ENCODE measurements around the gene PLXNB2. TPM values are rescaled to one million over a fixed set of nuclear protein-coding genes. Genes with fewer than 3 reads are reported as not detected.

The PLXNB2 gene
- total and polyA plus RNA-seq, 2 donors from 2014 or later, result 128 to 383 TPM

- H3K27me3 ChIP-seq (ENCODE audit: control insufficient read depth, insufficient read depth, low read length), result no peaks in the 10 kb centered on the region
- TF ChIP-seq CTCF (IDR thresholded peaks at IDR 0.05; ENCODE audit: borderline replicate concordance, extremely low read depth, insufficient read depth), result no peak
- H3K9me3 ChIP-seq (ENCODE audit: control insufficient read depth in 2 of 3, insufficient read depth in 1 of 3, low read length in 3 of 3), result no peaks in the 10 kb centered on the region
- intact Hi-C loops (cut with DNase I), result no loop called here
- DNase-seq (no peak), FAIRE-seq (no peak)
- H3K9ac ChIP-seq (ENCODE audit: low read length in 3 of 3), result no peak overlapping the region
- no peak overlapping the region for H3K4me3 ChIP-seq (ENCODE audit: low read length in 3 of 3)
- no peak overlapping the region for H3K27ac ChIP-seq (ENCODE audit: low read depth in 2 of 2, low read length in 2 of 2)
- H3K4me1 ChIP-seq (ENCODE audit: control insufficient read depth in 2 of 3, insufficient read depth in 2 of 3, low read depth in 1 of 3, low read length in 3 of 3), result no peaks in the 10 kb centered on the region
- peaks cover 0 to 29% (median 22%) of the 10 kb centered on the region in 3 donors for H3K36me3 ChIP-seq (ENCODE audit: control insufficient read depth in 2 of 3, insufficient read depth in 3 of 3, low read length in 3 of 3)
Measured at GRCh38 chr22:50226875-50227165, 80.6 kb downstream of the PLXNB2 start.

- DNase-seq (no peak), FAIRE-seq (no peak)
- Histone ChIP-seq H3K4me1 (ENCODE audit: control insufficient read depth in 2 of 3, insufficient read depth in 2 of 3, low read depth in 1 of 3, low read length in 3 of 3) (no peaks in the 10 kb centered on the region), H3K36me3 (ENCODE audit: control insufficient read depth in 2 of 3, insufficient read depth in 3 of 3, low read length in 3 of 3) (peaks cover 0 to 30% (median 22%) of the 10 kb centered on the region in 3 donors), H3K4me3 (ENCODE audit: low read length in 3 of 3) (no peak overlapping the region), H3K27ac (ENCODE audit: low read depth in 2 of 2, low read length in 2 of 2) (no peak overlapping the region), H3K9me3 (ENCODE audit: control insufficient read depth in 2 of 3, insufficient read depth in 1 of 3, low read length in 3 of 3) (no peaks in the 10 kb centered on the region), H3K9ac (ENCODE audit: low read length in 3 of 3) (no peak overlapping the region), H3K27me3 (ENCODE audit: control insufficient read depth, insufficient read depth, low read length) (no peaks in the 10 kb centered on the region)
- TF ChIP-seq CTCF (IDR thresholded peaks at IDR 0.05; ENCODE audit: borderline replicate concordance, extremely low read depth, insufficient read depth), result no peak
- intact Hi-C loops (cut with DNase I), result no loop called here
Measured at GRCh38 chr22:50226063-50226874, 81.2 kb downstream of the PLXNB2 start.

- no peaks in the 10 kb centered on the region for H3K9me3 ChIP-seq (ENCODE audit: control insufficient read depth in 2 of 3, insufficient read depth in 1 of 3, low read length in 3 of 3)
- no peak for FAIRE-seq
- no peak overlapping the region for H3K27ac ChIP-seq (ENCODE audit: low read depth in 2 of 2, low read length in 2 of 2)
- no peak for TF ChIP-seq CTCF (IDR thresholded peaks at IDR 0.05; ENCODE audit: borderline replicate concordance, extremely low read depth, insufficient read depth)
- no peak overlapping the region for H3K9ac ChIP-seq (ENCODE audit: low read length in 3 of 3)
- no peaks in the 10 kb centered on the region for H3K4me1 ChIP-seq (ENCODE audit: control insufficient read depth in 2 of 3, insufficient read depth in 2 of 3, low read depth in 1 of 3, low read length in 3 of 3)
- no peak overlapping the region for H3K4me3 ChIP-seq (ENCODE audit: low read length in 3 of 3)
- intact Hi-C loops (cut with DNase I), result no loop called here
- peaks cover 2 to 36% (median 28%) of the 10 kb centered on the region in 3 donors for H3K36me3 ChIP-seq (ENCODE audit: control insufficient read depth in 2 of 3, insufficient read depth in 3 of 3, low read length in 3 of 3)
- no peaks in the 10 kb centered on the region for H3K27me3 ChIP-seq (ENCODE audit: control insufficient read depth, insufficient read depth, low read length)
- no peak for DNase-seq
Measured at GRCh38 chr22:50225200-50225969, 82.1 kb downstream of the PLXNB2 start.

Other genes starting within 250 kb of the PLXNB2 start
- not detected for gene TTLL8, start 249.3 kb downstream of the PLXNB2 start, total RNA-seq
- not detected for gene TTLL8, start 249.3 kb downstream of the PLXNB2 start, polyA plus RNA-seq (ENCODE audit: insufficient read depth, low read depth, low replicate concordance)
- gene MLC1, start 222.2 kb downstream of the PLXNB2 start, total RNA-seq, result 0.28 TPM
- not detected for gene MLC1, start 222.2 kb downstream of the PLXNB2 start, polyA plus RNA-seq (ENCODE audit: insufficient read depth, low read depth, low replicate concordance)
- gene MOV10L1, start 217.6 kb downstream of the PLXNB2 start, total RNA-seq, result 0.38 TPM
- 0.62 TPM for gene MOV10L1, start 217.6 kb downstream of the PLXNB2 start, polyA plus RNA-seq (ENCODE audit: insufficient read depth, low read depth, low replicate concordance)
- gene PANX2, start 136.9 kb downstream of the PLXNB2 start, total RNA-seq, result 1.0 TPM
- 4.3 TPM for gene PANX2, start 136.9 kb downstream of the PLXNB2 start, polyA plus RNA-seq (ENCODE audit: insufficient read depth, low read depth, low replicate concordance)
- 56.3 TPM for gene TRABD, start 121.7 kb downstream of the PLXNB2 start, total RNA-seq
- gene TRABD, start 121.7 kb downstream of the PLXNB2 start, polyA plus RNA-seq (ENCODE audit: insufficient read depth, low read depth, low replicate concordance), result 34.2 TPM
- gene SELENOO, start 106.6 kb downstream of the PLXNB2 start, total RNA-seq, result 19.7 TPM
- 42.8 TPM for gene SELENOO, start 106.6 kb downstream of the PLXNB2 start, polyA plus RNA-seq (ENCODE audit: insufficient read depth, low read depth, low replicate concordance)
- gene TUBGCP6, start 62.6 kb downstream of the PLXNB2 start, total RNA-seq, result 52.0 TPM
- gene TUBGCP6, start 62.6 kb downstream of the PLXNB2 start, polyA plus RNA-seq (ENCODE audit: insufficient read depth, low read depth, low replicate concordance), result 19.2 TPM
- gene HDAC10, start 56.4 kb downstream of the PLXNB2 start, total RNA-seq, result 43.8 TPM
- gene HDAC10, start 56.4 kb downstream of the PLXNB2 start, polyA plus RNA-seq (ENCODE audit: insufficient read depth, low read depth, low replicate concordance), result 20.4 TPM
- 15.9 TPM for gene MAPK12, start 46.0 kb downstream of the PLXNB2 start, total RNA-seq
- 13.4 TPM for gene MAPK12, start 46.0 kb downstream of the PLXNB2 start, polyA plus RNA-seq (ENCODE audit: insufficient read depth, low read depth, low replicate concordance)
- gene MAPK11, start 37.3 kb downstream of the PLXNB2 start, total RNA-seq, result 18.3 TPM
- gene MAPK11, start 37.3 kb downstream of the PLXNB2 start, polyA plus RNA-seq (ENCODE audit: insufficient read depth, low read depth, low replicate concordance), result 11.4 TPM
- gene DENND6B, start 19.4 kb upstream of the PLXNB2 start, total RNA-seq, result 16.7 TPM
- 14.5 TPM for gene DENND6B, start 19.4 kb upstream of the PLXNB2 start, polyA plus RNA-seq (ENCODE audit: insufficient read depth, low read depth, low replicate concordance)
- 53.8 TPM for gene PPP6R2, start 35.7 kb upstream of the PLXNB2 start, total RNA-seq
- 39.4 TPM for gene PPP6R2, start 35.7 kb upstream of the PLXNB2 start, polyA plus RNA-seq (ENCODE audit: insufficient read depth, low read depth, low replicate concordance)
- 73.9 TPM for gene SBF1, start 167.4 kb upstream of the PLXNB2 start, total RNA-seq
- gene SBF1, start 167.4 kb upstream of the PLXNB2 start, polyA plus RNA-seq (ENCODE audit: insufficient read depth, low read depth, low replicate concordance), result 18.1 TPM
- gene ADM2, start 173.9 kb upstream of the PLXNB2 start, total RNA-seq, result 8.0 TPM
- gene ADM2, start 173.9 kb upstream of the PLXNB2 start, polyA plus RNA-seq (ENCODE audit: insufficient read depth, low read depth, low replicate concordance), result 10.6 TPM
- 3.5 TPM for gene MIOX, start 179.2 kb upstream of the PLXNB2 start, total RNA-seq
- gene MIOX, start 179.2 kb upstream of the PLXNB2 start, polyA plus RNA-seq (ENCODE audit: insufficient read depth, low read depth, low replicate concordance), result 455 TPM
- gene LMF2, start 200.1 kb upstream of the PLXNB2 start, total RNA-seq, result 77.9 TPM
- 41.7 TPM for gene LMF2, start 200.1 kb upstream of the PLXNB2 start, polyA plus RNA-seq (ENCODE audit: insufficient read depth, low read depth, low replicate concordance)
- 41.5 TPM for gene NCAPH2, start 200.6 kb upstream of the PLXNB2 start, total RNA-seq
- gene NCAPH2, start 200.6 kb upstream of the PLXNB2 start, polyA plus RNA-seq (ENCODE audit: insufficient read depth, low read depth, low replicate concordance), result 31.4 TPM
- gene SCO2, start 218.0 kb upstream of the PLXNB2 start, total RNA-seq, result 4.1 TPM
- 1.1 TPM for gene SCO2, start 218.0 kb upstream of the PLXNB2 start, polyA plus RNA-seq (ENCODE audit: insufficient read depth, low read depth, low replicate concordance)
- gene TYMP, start 222.4 kb upstream of the PLXNB2 start, total RNA-seq, result 163 TPM
- 22.2 TPM for gene TYMP, start 222.4 kb upstream of the PLXNB2 start, polyA plus RNA-seq (ENCODE audit: insufficient read depth, low read depth, low replicate concordance)
- gene KLHDC7B, start 238.3 kb upstream of the PLXNB2 start, total RNA-seq, result 16.1 TPM
- gene KLHDC7B, start 238.3 kb upstream of the PLXNB2 start, polyA plus RNA-seq (ENCODE audit: insufficient read depth, low read depth, low replicate concordance), result 1.4 TPM

Measured in kidney (tissue), 14 donors.